Neural progenitor cell (in vitro differentiated cells): ENCODE data around the gene NXPH3. TPM values are rescaled to one million over a fixed set of nuclear protein-coding genes. Genes with fewer than 3 reads are reported as not detected.
A peak's percentile ranks its signal among the peaks of the same experiment; 100 is the strongest.

ENCODE experiments used
- DNase-seq: peaks from one replicate; pipeline ENCODE4 v3.0.0-alpha.2; 2016; ENCODE audit warnings: low spot score
- H2AFZ ChIP-seq: fragments of 200-600 bp; sonication (generic); replicated peaks from 2 replicates; pipeline ENCODE4 v1.6.1; 2016; ENCODE audit warnings: antibody characterized with exemption
- H3F3A ChIP-seq: fragments of 200-600 bp; sonication (generic); 2 replicates; pipeline ENCODE4 v1.6.1; 2016; ENCODE audit warnings: antibody characterized with exemption, low read depth
- H3K27ac ChIP-seq: fragments of 200-600 bp; sonication (generic); 2 replicates; pipeline ENCODE4 v1.5.1; 2016; ENCODE audit warnings: mild to moderate bottlenecking
- H3K27me3 ChIP-seq: fragments of 200-600 bp; sonication (generic); 2 replicates; pipeline ENCODE4 v1.6.1; 2016; ENCODE audit warnings: mild to moderate bottlenecking, moderate library complexity
- H3K36me3 ChIP-seq: fragments of 200-600 bp; sonication (generic); 2 replicates; pipeline ENCODE4 v1.5.1; 2016
- H3K4me1 ChIP-seq: fragments of 200-600 bp; sonication (generic); 2 replicates; pipeline ENCODE4 v1.6.1; 2016; ENCODE audit warnings: mixed run types
- H3K4me2 ChIP-seq: fragments of 200-600 bp; sonication (generic); 2 replicates; pipeline ENCODE4 v1.6.1; 2016
- H3K4me3 ChIP-seq: fragments of 200-600 bp; sonication (generic); 2 replicates; pipeline ENCODE4 v1.5.1; 2016
- H3K79me2 ChIP-seq: fragments of 200-600 bp; sonication (generic); 2 replicates; pipeline ENCODE4 v1.6.1; 2016; ENCODE audit warnings: low read depth
- H3K9ac ChIP-seq: fragments of 200-600 bp; sonication (generic); 2 replicates; pipeline ENCODE4 v1.6.1; 2016
- H3K9me3 ChIP-seq: fragments of 200-600 bp; sonication (generic); 2 replicates; pipeline ENCODE4 v1.5.1; 2016; ENCODE audit warnings: low read depth
- H4K20me1 ChIP-seq: fragments of 200-600 bp; sonication (generic); 2 replicates; pipeline ENCODE4 v1.6.1; 2016; ENCODE audit warnings: low read depth
- H3K27ac Mint-ChIP-seq: 3 replicates; pipeline ENCODE4 v1.8.0; 2021; ENCODE audit warnings: mixed read lengths
- H3K27me3 Mint-ChIP-seq: 2 replicates; pipeline ENCODE4 v1.8.0; 2022; ENCODE audit warnings: low read depth, mild to moderate bottlenecking, inconsistent platforms, moderate library complexity, mixed read lengths; ENCODE audit not compliant: insufficient read depth
- H3K36me3 Mint-ChIP-seq: 3 replicates; pipeline ENCODE4 v1.8.0; 2021; ENCODE audit warnings: mixed read lengths
- H3K4me1 Mint-ChIP-seq: 3 replicates; pipeline ENCODE4 v1.8.0; 2021; ENCODE audit warnings: mixed read lengths
- H3K4me3 Mint-ChIP-seq: 3 replicates; pipeline ENCODE4 v1.8.0; 2021; ENCODE audit warnings: mild to moderate bottlenecking, moderate library complexity, mixed read lengths
- H3K9me3 Mint-ChIP-seq: 3 replicates; pipeline ENCODE4 v1.8.0; 2020; ENCODE audit warnings: mixed read lengths
- CTCF ChIP-seq: fragments of 200-600 bp; sonication (generic); IDR thresholded peaks from 2 replicates; pipeline ENCODE4 v1.5.1; 2017; ENCODE audit warnings: antibody characterized with exemption, mild to moderate bottlenecking
- EZH2 ChIP-seq: fragments of 200-600 bp; sonication (generic); IDR thresholded peaks from 2 replicates; pipeline ENCODE4 v1.6.1; 2017; ENCODE audit warnings: antibody characterized with exemption, mild to moderate bottlenecking, moderate library complexity
- EZH2phosphoT487 ChIP-seq: fragments of 200-600 bp; sonication (generic); IDR thresholded peaks from 2 replicates; pipeline ENCODE4 v1.6.1; 2017; ENCODE audit warnings: antibody characterized with exemption
- total RNA-seq: library from RNA; depleted of rRNA; stranded (reverse); fragments of >200 nt; gene quantifications from 2 replicates; pipeline ENCODE4 v1.2.3, GENCODE V29; 2015; ENCODE audit warnings: low replicate concordance

The NXPH3 gene
- total RNA-seq, 1 donor from 2014 or later = 3.6 TPM

- Histone ChIP-seq H3K27me3 (no peaks in the 10 kb centered on the region), H2AFZ (no peak overlapping the region), H3F3A (peaks cover 15% of the 10 kb centered on the region), H3K9me3 (no peaks in the 10 kb centered on the region), H3K79me2 (no peaks in the 10 kb centered on the region), H3K4me1 (peaks cover 37% of the 10 kb centered on the region), H3K4me3 (no peak overlapping the region), H3K27ac (no peak overlapping the region), H3K36me3 (no peaks in the 10 kb centered on the region), H4K20me1 (peaks cover 19% of the 10 kb centered on the region), H3K4me2 (no peak overlapping the region), H3K9ac (no peak overlapping the region)
- no peaks in the 10 kb centered on the region for H3K9me3 Mint-ChIP-seq
- no peak overlapping the region for H3K27ac Mint-ChIP-seq
- TF ChIP-seq EZH2 (no peak), EZH2phosphoT487 (no peak), CTCF (no peak)
- no peak overlapping the region for H3K4me3 Mint-ChIP-seq
- DNase-seq = no peak
- no peaks in the 10 kb centered on the region for H3K4me1 Mint-ChIP-seq
- H3K27me3 Mint-ChIP-seq = peaks cover 2% of the 10 kb centered on the region
- peaks cover 19% of the 10 kb centered on the region for H3K36me3 Mint-ChIP-seq
Measured at GRCh38 chr17:49597928-49598655, 22.4 kb downstream of the NXPH3 start.

- H3F3A ChIP-seq = peaks cover 23% of the 10 kb centered on the region
- no peak overlapping the region for H2AFZ ChIP-seq
- no peak overlapping the region for H3K4me2 ChIP-seq
- no peaks in the 10 kb centered on the region for H3K79me2 ChIP-seq
- DNase-seq = peak; percentile 30
- no peak overlapping the region for H3K27ac Mint-ChIP-seq
- H3K9me3 ChIP-seq = no peaks in the 10 kb centered on the region
- peaks cover 20% of the 10 kb centered on the region for H3K36me3 Mint-ChIP-seq
- H3K27ac ChIP-seq = no peak overlapping the region
- peaks cover 2% of the 10 kb centered on the region for H3K27me3 Mint-ChIP-seq
- H3K4me3 Mint-ChIP-seq = no peak overlapping the region
- no peak overlapping the region for H3K9ac ChIP-seq
- H3K9me3 Mint-ChIP-seq = no peaks in the 10 kb centered on the region
- H3K4me1 ChIP-seq = peaks cover 45% of the 10 kb centered on the region
- peaks cover 27% of the 10 kb centered on the region for H4K20me1 ChIP-seq
- H3K36me3 ChIP-seq = no peaks in the 10 kb centered on the region
- H3K4me1 Mint-ChIP-seq = no peaks in the 10 kb centered on the region
- TF ChIP-seq EZH2 = no peak
- no peak for TF ChIP-seq CTCF
- no peak overlapping the region for H3K4me3 ChIP-seq
- H3K27me3 ChIP-seq = no peaks in the 10 kb centered on the region
Measured at GRCh38 chr17:49598918-49599317, 23.2 kb downstream of the NXPH3 start.

DNA sequence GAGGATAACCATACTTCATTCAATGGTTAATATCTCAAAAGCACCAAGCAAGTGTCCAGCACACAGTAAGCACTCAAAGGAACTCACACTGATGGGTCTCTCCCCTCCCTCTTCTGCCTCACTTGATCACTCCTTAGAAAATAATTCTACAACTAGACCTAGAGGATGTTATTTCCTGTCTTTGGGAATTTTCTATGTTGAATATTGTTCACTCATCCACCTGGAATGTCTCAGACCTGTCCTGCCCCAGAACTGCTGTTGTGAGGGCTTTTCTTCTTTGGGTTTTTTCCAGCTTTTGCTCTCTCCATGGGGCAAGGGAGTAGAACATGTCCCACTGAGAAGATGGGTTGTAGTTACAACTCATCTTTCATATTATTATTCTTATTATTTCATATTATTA is 25.3 kb downstream of the NXPH3 start:
- no peaks in the 10 kb centered on the region for H3K9me3 ChIP-seq
- no peak overlapping the region for H3K4me2 ChIP-seq
- no peak for DNase-seq
- H4K20me1 ChIP-seq = peaks cover 34% of the 10 kb centered on the region
- Mint-ChIP-seq H3K4me1 (no peaks in the 10 kb centered on the region), H3K27ac (no peak overlapping the region), H3K27me3 (peaks cover 2% of the 10 kb centered on the region), H3K36me3 (peaks cover 27% of the 10 kb centered on the region), H3K4me3 (no peak overlapping the region), H3K9me3 (no peaks in the 10 kb centered on the region)
- no peaks in the 10 kb centered on the region for H3K79me2 ChIP-seq
- H2AFZ ChIP-seq = no peak overlapping the region
- H3K36me3 ChIP-seq = no peaks in the 10 kb centered on the region
- no peak overlapping the region for H3K27ac ChIP-seq
- TF ChIP-seq CTCF (no peak), EZH2 (no peak), EZH2phosphoT487 (no peak)
- H3K4me3 ChIP-seq = no peak overlapping the region
- H3K9ac ChIP-seq = no peak overlapping the region
- no peaks in the 10 kb centered on the region for H3K27me3 ChIP-seq
- H3F3A ChIP-seq = peaks cover 41% of the 10 kb centered on the region
- peaks cover 60% of the 10 kb centered on the region for H3K4me1 ChIP-seq
